GM21515 (cell line): ENCODE data around the gene CD58.
"Not testable (repeated sequence)": the region's sequence is repeated elsewhere in the genome, so short reads cannot be mapped to it uniquely, and the experiment has no call there.

Experiments used
- ATAC-seq: cut with Tn5 transposase; IDR thresholded peaks from one replicate; pipeline ENCODE4 v1.9.1; 2021; ENCODE audit not compliant: unreplicated experiment

Gene CD58

GRCh38 chr1:116593977-116594376 lies 23.2 kb upstream of the CD58 start:
- ATAC-seq = not testable (repeated sequence)

GRCh38 chr1:116593401-116593800 lies 22.6 kb upstream of the CD58 start:
- not testable (repeated sequence) for ATAC-seq

GRCh38 chr1:116591951-116592605 lies 21.3 kb upstream of the CD58 start:
- not testable (repeated sequence) for ATAC-seq

GRCh38 chr1:116591006-116591950 lies 20.5 kb upstream of the CD58 start:
- not testable (repeated sequence) for ATAC-seq

- ATAC-seq = not testable (repeated sequence)
Observed at GRCh38 chr1:116590359-116591005, 19.7 kb upstream of the CD58 start.

GRCh38 chr1:116589101-116589735 lies 18.4 kb upstream of the CD58 start:
- ATAC-seq = not testable (repeated sequence)

GRCh38 chr1:116587501-116588227 lies 16.8 kb upstream of the CD58 start:
- ATAC-seq = no peak

- ATAC-seq = peak; percentile 52
Observed at GRCh38 chr1:116586741-116587143, 15.9 kb upstream of the CD58 start.

- no peak for ATAC-seq
Observed at GRCh38 chr1:116585886-116586285, 15.1 kb upstream of the CD58 start.

- ATAC-seq = no peak
Observed at GRCh38 chr1:116581323-116581885, 10.6 kb upstream of the CD58 start.

GRCh38 chr1:116580446-116581322 lies 9.9 kb upstream of the CD58 start:
- ATAC-seq = no peak

- no peak for ATAC-seq
Observed at GRCh38 chr1:116579259-116579875, 8.5 kb upstream of the CD58 start.

GRCh38 chr1:116578581-116578980 lies 7.8 kb upstream of the CD58 start:
- ATAC-seq = no peak

- no peak for ATAC-seq
Observed at GRCh38 chr1:116577759-116578314, 7.0 kb upstream of the CD58 start.

- no peak for ATAC-seq
Observed at GRCh38 chr1:116574581-116575291, 3.9 kb upstream of the CD58 start.

GRCh38 chr1:116573431-116574095 lies 2.7 kb upstream of the CD58 start:
- no peak for ATAC-seq

GRCh38 chr1:116572771-116573430 lies 2.1 kb upstream of the CD58 start:
- no peak for ATAC-seq
